Suprapubic skin (tissue), 4 donors: Measurements from ENCODE around the gene ERBB4.

Experiments used
- EP300 ChIP-seq: sonication (generic); formaldehyde crosslinking; IDR thresholded peaks from one replicate; pipeline ENCODE4 v1.6.1; 2017; ENCODE audit warnings: antibody characterized with exemption
- POLR2AphosphoS5 ChIP-seq, 3 donors: sonication (generic); formaldehyde crosslinking; IDR thresholded peaks; one replicate each; pipeline ENCODE4 v1.6.1; 2017; ENCODE audit warnings: antibody characterized with exemption in 3 of 3
- TF ChIP-seq, protein P1 (sequence below), 2 donors: fragments of 200-600 bp in 1 of 2; fragments of 450-650 bp in 1 of 2; sonication (generic) in 1 of 2; IDR thresholded peaks; one replicate each; pipeline ENCODE4 v1.5.1; 2016 to 2019; ENCODE audit warnings: antibody characterized with exemption in 2 of 2, mild to moderate bottlenecking in 1 of 2, moderate library complexity in 1 of 2

- TF ChIP-seq, protein P1, sequence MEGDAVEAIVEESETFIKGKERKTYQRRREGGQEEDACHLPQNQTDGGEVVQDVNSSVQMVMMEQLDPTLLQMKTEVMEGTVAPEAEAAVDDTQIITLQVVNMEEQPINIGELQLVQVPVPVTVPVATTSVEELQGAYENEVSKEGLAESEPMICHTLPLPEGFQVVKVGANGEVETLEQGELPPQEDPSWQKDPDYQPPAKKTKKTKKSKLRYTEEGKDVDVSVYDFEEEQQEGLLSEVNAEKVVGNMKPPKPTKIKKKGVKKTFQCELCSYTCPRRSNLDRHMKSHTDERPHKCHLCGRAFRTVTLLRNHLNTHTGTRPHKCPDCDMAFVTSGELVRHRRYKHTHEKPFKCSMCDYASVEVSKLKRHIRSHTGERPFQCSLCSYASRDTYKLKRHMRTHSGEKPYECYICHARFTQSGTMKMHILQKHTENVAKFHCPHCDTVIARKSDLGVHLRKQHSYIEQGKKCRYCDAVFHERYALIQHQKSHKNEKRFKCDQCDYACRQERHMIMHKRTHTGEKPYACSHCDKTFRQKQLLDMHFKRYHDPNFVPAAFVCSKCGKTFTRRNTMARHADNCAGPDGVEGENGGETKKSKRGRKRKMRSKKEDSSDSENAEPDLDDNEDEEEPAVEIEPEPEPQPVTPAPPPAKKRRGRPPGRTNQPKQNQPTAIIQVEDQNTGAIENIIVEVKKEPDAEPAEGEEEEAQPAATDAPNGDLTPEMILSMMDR (IDR thresholded peaks at IDR 0.05) = no peak
- no peak for TF ChIP-seq POLR2AphosphoS5 (IDR thresholded peaks at IDR 0.05)
- no peak for TF ChIP-seq EP300
Measured at GRCh38 chr2:211860224-211860623, 678.4 kb downstream of the ERBB4 start.
